HepG2 (cell line): Measurements from ENCODE around the gene ZFAND3. TPM values are rescaled to one million over a fixed set of nuclear protein-coding genes. Genes with fewer than 3 reads are reported as not detected.

Source experiments
- ATRX ChIP-seq: sonication (generic); formaldehyde crosslinking; IDR thresholded peaks from 2 replicates; pipeline ENCODE4 v1.4.0; 2020; ENCODE audit warnings: missing genetic modification reagents, borderline replicate concordance
- BCL6 ChIP-seq: IDR thresholded peaks from 2 replicates; pipeline ENCODE4 v1.6.1; 2016; ENCODE audit warnings: missing genetic modification reagents, missing compliant biosample characterization
- CBX5 ChIP-seq: sonication (generic); formaldehyde crosslinking; IDR thresholded peaks from 2 replicates; pipeline ENCODE4 v1.4.0; 2020; ENCODE audit warnings: missing genetic modification reagents, borderline replicate concordance
- CENPBD1 ChIP-seq: sonication (generic); formaldehyde crosslinking; IDR thresholded peaks from 2 replicates; pipeline ENCODE4 v1.8.0; 2022; ENCODE audit warnings: missing genetic modification reagents, low read depth, mild to moderate bottlenecking, borderline replicate concordance
- CREM ChIP-seq, 2 experiments: sonication (generic) in 1 of 2; formaldehyde crosslinking in 1 of 2; IDR thresholded peaks; 2 replicates each; pipeline versions ENCODE4 v1.4.0 to v1.6.1; 2016 to 2020; ENCODE audit warnings: antibody characterized with exemption in 1 of 2, mild to moderate bottlenecking in 1 of 2, missing genetic modification reagents in 1 of 2
- E2F2 ChIP-seq: sonication (generic); formaldehyde crosslinking; IDR thresholded peaks from 2 replicates; pipeline ENCODE4 v1.4.0; 2020; ENCODE audit warnings: missing genetic modification reagents, borderline replicate concordance
- KDM5A ChIP-seq: fragments of 200-600 bp; sonication (generic); IDR thresholded peaks from 2 replicates; pipeline ENCODE4 v1.7.0; 2018; ENCODE audit warnings: antibody characterized with exemption, mild to moderate bottlenecking, low read length, borderline replicate concordance
- KDM6A ChIP-seq: IDR thresholded peaks from 2 replicates; pipeline ENCODE4 v1.6.1; 2016; ENCODE audit warnings: low read depth
- KLF12 ChIP-seq: sonication (generic); formaldehyde crosslinking; IDR thresholded peaks from 2 replicates; pipeline ENCODE4 v1.4.0; 2020; ENCODE audit warnings: missing genetic modification reagents, borderline replicate concordance
- PAX8 ChIP-seq: sonication (generic); formaldehyde crosslinking; IDR thresholded peaks from 2 replicates; pipeline ENCODE4 v1.8.0; 2022; ENCODE audit warnings: mild to moderate bottlenecking, missing genetic modification reagents, borderline replicate concordance
- POGZ ChIP-seq: sonication (generic); formaldehyde crosslinking; IDR thresholded peaks from 2 replicates; pipeline ENCODE4 v1.4.0; 2020; ENCODE audit warnings: mild to moderate bottlenecking, missing genetic modification reagents
- RARA ChIP-seq: IDR thresholded peaks from 2 replicates; pipeline ENCODE4 v1.6.1; 2016; ENCODE audit warnings: missing genetic modification reagents, missing compliant biosample characterization
- SALL2 ChIP-seq: sonication (generic); formaldehyde crosslinking; IDR thresholded peaks from 2 replicates; pipeline ENCODE4 v1.8.1; 2023; ENCODE audit warnings: mild to moderate bottlenecking, missing genetic modification reagents, inconsistent platforms
- SOX6 ChIP-seq, 2 experiments: fragments of 450-650 bp in 1 of 2; sonication (generic) in 1 of 2; formaldehyde crosslinking in 1 of 2; IDR thresholded peaks; 2 replicates each; pipeline versions ENCODE4 v1.4.0 to v1.6.1; 2017 to 2020; ENCODE audit warnings: antibody characterized with exemption in 1 of 2, mild to moderate bottlenecking in 1 of 2, missing genetic modification reagents in 1 of 2
- TARDBP ChIP-seq: sonication (generic); formaldehyde crosslinking; IDR thresholded peaks from 2 replicates; pipeline ENCODE4 v1.8.0; 2022; ENCODE audit warnings: mild to moderate bottlenecking, missing genetic modification reagents
- TCF7L2 ChIP-seq: IDR thresholded peaks from 2 replicates; pipeline ENCODE4 v1.6.1; 2011; ENCODE audit warnings: mild to moderate bottlenecking, low read depth, low read length, moderate library complexity
- ZBTB2 ChIP-seq: sonication (generic); formaldehyde crosslinking; IDR thresholded peaks from 2 replicates; pipeline ENCODE4 v1.8.0; 2022; ENCODE audit warnings: low read depth, missing genetic modification reagents
- ZFYVE20 ChIP-seq: sonication (generic); formaldehyde crosslinking; IDR thresholded peaks from 2 replicates; pipeline ENCODE4 v1.8.0; 2023; ENCODE audit warnings: low read depth, mild to moderate bottlenecking, moderate library complexity, missing genetic modification reagents, borderline replicate concordance
- ZNF232 ChIP-seq: sonication (generic); formaldehyde crosslinking; IDR thresholded peaks from 2 replicates; pipeline ENCODE4 v1.4.0; 2020; ENCODE audit warnings: missing genetic modification reagents, borderline replicate concordance
- ZNF782 ChIP-seq: sonication (generic); formaldehyde crosslinking; IDR thresholded peaks from 2 replicates; pipeline ENCODE4 v1.4.0; 2020; ENCODE audit warnings: missing genetic modification reagents, mild to moderate bottlenecking, borderline replicate concordance
- ZSCAN20 ChIP-seq: sonication (generic); formaldehyde crosslinking; IDR thresholded peaks from 2 replicates; pipeline ENCODE4 v1.4.0; 2020; ENCODE audit warnings: missing genetic modification reagents, mild to moderate bottlenecking, borderline replicate concordance
- ZSCAN9 ChIP-seq: IDR thresholded peaks from 2 replicates; pipeline ENCODE4 v1.6.1; 2016; ENCODE audit warnings: borderline replicate concordance
- polyA plus RNA-seq, 8 experiments: library from polyadenylated mRNA; depleted of rRNA in 3 of 8; stranded (reverse) in 7 of 8; unstranded in 1 of 8; fragments of >200 nt; fragmentation: Illumina TruSeq in 4 of 8; extraction: Trizol in 4 of 8; gene quantifications; 2 replicates each; pipeline versions ENCODE4 v1.2.1 to v1.2.3, GENCODE V29; 2011 to 2016; ENCODE audit warnings: low read depth in 4 of 8, missing spikeins in 1 of 8, mixed read lengths in 1 of 8; ENCODE audit not compliant: insufficient read depth in 1 of 8
- total RNA-seq, 5 experiments: library from RNA; depleted of rRNA; stranded (reverse); fragments of >200 nt; fragmentation: Illumina TruSeq; extraction: Trizol; gene quantifications; 2 replicates each; pipeline ENCODE4 v1.2.3, GENCODE V29; 2016; ENCODE audit warnings: low read depth in 1 of 5
- TF ChIP-seq, protein P1 (sequence below): sonication (generic); formaldehyde crosslinking; IDR thresholded peaks from 2 replicates; pipeline ENCODE4 v1.4.0; 2020; ENCODE audit warnings: low read depth, missing genetic modification reagents

ZFAND3 gene
- total and polyA plus RNA-seq, 2 of the 13 experiments (the other 11 are each of a cell fraction or from before 2014, with no cell fraction given) = 16.4 to 17.1 TPM

DNA sequence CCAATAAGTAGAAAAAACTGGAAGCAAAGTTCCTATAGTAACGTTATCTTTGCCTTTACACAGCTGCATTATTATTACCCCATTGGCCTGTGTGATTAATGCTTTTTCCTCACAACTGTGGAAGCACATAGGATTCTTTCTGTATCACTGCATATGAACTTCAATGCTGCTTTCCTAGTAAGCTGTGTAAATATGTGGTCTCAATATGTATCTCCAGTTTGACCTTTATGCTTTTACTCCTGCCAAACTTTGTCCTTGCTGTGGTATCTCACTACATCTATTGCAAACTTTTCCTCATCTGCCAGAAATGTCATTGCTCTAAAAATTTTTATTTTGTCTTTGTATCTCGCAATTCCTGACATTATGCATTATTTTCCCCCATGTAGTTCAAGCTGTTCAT, 168.6 kb downstream of the ZFAND3 start (continued):
- TF ChIP-seq CBX5 (CRISPR knock-in tag) = no peak
- TF ChIP-seq ZFYVE20 (CRISPR knock-in tag) = no peak
- no peak for TF ChIP-seq ZNF782
- TF ChIP-seq KDM5A = no peak
- no peak for TF ChIP-seq E2F2 (CRISPR knock-in tag)
- no peak for TF ChIP-seq SALL2 (CRISPR knock-in tag)
- TF ChIP-seq KDM6A (CRISPR knock-in tag) = 0 out of 2 replicates have a peak, but pooled peaks have one; percentile 15
- no peak for TF ChIP-seq ZNF232 (CRISPR knock-in tag)
- peak; percentile 86 for TF ChIP-seq BCL6
- TF ChIP-seq TARDBP (CRISPR knock-in tag) = peak; percentile 32; the same call in 1 of the 2 replicates
- TF ChIP-seq RARA = peak; percentile 49; the same call in 1 of the 2 replicates
- no peak for TF ChIP-seq ZBTB2 (CRISPR knock-in tag)
- TF ChIP-seq ZSCAN20 (CRISPR knock-in tag) = no peak
- no peak for TF ChIP-seq ATRX
- TF ChIP-seq PAX8 = no peak
- 0 out of 2 replicates have a peak, but pooled peaks have one; percentile 28 for TF ChIP-seq ZSCAN9
- peak; percentile 13; the same call in 1 of the 2 replicates for TF ChIP-seq POGZ (CRISPR knock-in tag)
- TF ChIP-seq, protein P1, sequence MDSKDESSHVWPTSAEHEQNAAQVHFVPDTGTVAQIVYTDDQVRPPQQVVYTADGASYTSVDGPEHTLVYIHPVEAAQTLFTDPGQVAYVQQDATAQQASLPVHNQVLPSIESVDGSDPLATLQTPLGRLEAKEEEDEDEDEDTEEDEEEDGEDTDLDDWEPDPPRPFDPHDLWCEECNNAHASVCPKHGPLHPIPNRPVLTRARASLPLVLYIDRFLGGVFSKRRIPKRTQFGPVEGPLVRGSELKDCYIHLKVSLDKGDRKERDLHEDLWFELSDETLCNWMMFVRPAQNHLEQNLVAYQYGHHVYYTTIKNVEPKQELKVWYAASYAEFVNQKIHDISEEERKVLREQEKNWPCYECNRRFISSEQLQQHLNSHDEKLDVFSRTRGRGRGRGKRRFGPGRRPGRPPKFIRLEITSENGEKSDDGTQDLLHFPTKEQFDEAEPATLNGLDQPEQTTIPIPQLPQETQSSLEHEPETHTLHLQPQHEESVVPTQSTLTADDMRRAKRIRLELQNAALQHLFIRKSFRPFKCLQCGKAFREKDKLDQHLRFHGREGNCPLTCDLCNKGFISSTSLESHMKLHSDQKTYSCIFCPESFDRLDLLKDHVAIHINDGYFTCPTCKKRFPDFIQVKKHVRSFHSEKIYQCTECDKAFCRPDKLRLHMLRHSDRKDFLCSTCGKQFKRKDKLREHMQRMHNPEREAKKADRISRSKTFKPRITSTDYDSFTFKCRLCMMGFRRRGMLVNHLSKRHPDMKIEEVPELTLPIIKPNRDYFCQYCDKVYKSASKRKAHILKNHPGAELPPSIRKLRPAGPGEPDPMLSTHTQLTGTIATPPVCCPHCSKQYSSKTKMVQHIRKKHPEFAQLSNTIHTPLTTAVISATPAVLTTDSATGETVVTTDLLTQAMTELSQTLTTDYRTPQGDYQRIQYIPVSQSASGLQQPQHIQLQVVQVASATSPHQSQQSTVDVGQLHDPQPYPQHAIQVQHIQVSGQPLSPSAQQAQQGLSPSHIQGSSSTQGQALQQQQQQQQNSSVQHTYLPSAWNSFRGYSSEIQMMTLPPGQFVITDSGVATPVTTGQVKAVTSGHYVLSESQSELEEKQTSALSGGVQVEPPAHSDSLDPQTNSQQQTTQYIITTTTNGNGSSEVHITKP = no peak
- no peak for TF ChIP-seq TCF7L2
- TF ChIP-seq KLF12 (CRISPR knock-in tag) = no peak
- 0 out of 2 replicates have a peak, but pooled peaks have one; percentile 19 for TF ChIP-seq CREM (IDR thresholded peaks at IDR 0.05)
- no peak for TF ChIP-seq CREM (CRISPR knock-in tag; IDR thresholded peaks at IDR 0.05)
- TF ChIP-seq CENPBD1 = no peak
- no peak for TF ChIP-seq SOX6 (IDR thresholded peaks at IDR 0.05)
- no peak; the same call in 1 of the 2 replicates for TF ChIP-seq SOX6 (CRISPR knock-in tag; IDR thresholded peaks at IDR 0.05)
